Measurements from ENCODE around the gene DDI1. TPM values are rescaled to one million over a fixed set of nuclear protein-coding genes. Genes with fewer than 3 reads are reported as not detected.

DDI1 gene
- total and polyA plus RNA-seq, 2 experiments from 2014 or later, result 0.39 TPM; not detected in 1

DNA sequence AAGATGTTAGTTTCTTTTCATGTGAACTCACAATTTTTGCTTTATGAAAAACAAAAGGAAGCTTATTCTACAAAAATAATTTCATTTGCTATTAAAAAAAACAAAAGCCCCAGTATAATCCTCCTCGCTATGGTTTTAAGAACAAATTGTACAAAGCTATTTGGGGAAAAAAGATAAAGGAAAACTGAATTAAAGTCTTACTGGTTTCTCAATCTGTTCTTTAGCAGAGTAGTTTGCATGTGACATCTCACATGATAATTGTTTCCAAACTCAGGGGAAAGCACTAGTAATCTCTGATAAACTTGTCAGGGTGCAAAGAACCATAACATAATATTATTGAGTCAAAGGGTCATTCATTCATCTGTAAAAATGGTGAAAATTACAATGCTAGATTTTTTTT lies 2.9 kb upstream of the DDI1 start:
- 66% methylated on average over 1 of the region's 1 CpG for WGBS (ENCODE audit: low lambda C conversion rate, missing lambda C conversion rate)
- H3K4me1 ChIP-seq (ENCODE audit: insufficient read depth), result peaks cover 5% of the 10 kb centered on the region
- no peaks in the 10 kb centered on the region for H3K79me2 ChIP-seq
- no peak overlapping the region for H2AFZ ChIP-seq
- peak overlapping the region; percentile 20 for H3K4me2 ChIP-seq
- H3K4me3 ChIP-seq, result no peak overlapping the region
- no peaks in the 10 kb centered on the region for H3K36me3 ChIP-seq (replicated peaks; ENCODE audit: insufficient read depth, low read depth)
- no peaks in the 10 kb centered on the region for H3K9me3 ChIP-seq (ENCODE audit: low read depth)
- DNase-seq (ENCODE audit: low spot score), result peak; percentile 15
- peak overlapping the region; percentile 80 for H3K27ac ChIP-seq
- H3K27me3 ChIP-seq, result no peaks in the 10 kb centered on the region
- no peaks in the 10 kb centered on the region for H4K20me1 ChIP-seq (ENCODE audit: insufficient read depth, poor library complexity, severe bottlenecking)
- H3K9me2 ChIP-seq (replicated peaks; ENCODE audit: insufficient read depth), result no peaks in the 10 kb centered on the region
- no peak for TF ChIP-seq EZH2phosphoT487 (IDR thresholded peaks at IDR 0.05; ENCODE audit: low read depth, severe bottlenecking, unreplicated experiment)
- no peak for TF ChIP-seq EZH2 (IDR thresholded peaks at IDR 0.05; ENCODE audit: borderline replicate concordance)
- TF ChIP-seq, protein P1, sequence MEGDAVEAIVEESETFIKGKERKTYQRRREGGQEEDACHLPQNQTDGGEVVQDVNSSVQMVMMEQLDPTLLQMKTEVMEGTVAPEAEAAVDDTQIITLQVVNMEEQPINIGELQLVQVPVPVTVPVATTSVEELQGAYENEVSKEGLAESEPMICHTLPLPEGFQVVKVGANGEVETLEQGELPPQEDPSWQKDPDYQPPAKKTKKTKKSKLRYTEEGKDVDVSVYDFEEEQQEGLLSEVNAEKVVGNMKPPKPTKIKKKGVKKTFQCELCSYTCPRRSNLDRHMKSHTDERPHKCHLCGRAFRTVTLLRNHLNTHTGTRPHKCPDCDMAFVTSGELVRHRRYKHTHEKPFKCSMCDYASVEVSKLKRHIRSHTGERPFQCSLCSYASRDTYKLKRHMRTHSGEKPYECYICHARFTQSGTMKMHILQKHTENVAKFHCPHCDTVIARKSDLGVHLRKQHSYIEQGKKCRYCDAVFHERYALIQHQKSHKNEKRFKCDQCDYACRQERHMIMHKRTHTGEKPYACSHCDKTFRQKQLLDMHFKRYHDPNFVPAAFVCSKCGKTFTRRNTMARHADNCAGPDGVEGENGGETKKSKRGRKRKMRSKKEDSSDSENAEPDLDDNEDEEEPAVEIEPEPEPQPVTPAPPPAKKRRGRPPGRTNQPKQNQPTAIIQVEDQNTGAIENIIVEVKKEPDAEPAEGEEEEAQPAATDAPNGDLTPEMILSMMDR (IDR thresholded peaks at IDR 0.05; ENCODE audit: poor library complexity), result no peak

DNA sequence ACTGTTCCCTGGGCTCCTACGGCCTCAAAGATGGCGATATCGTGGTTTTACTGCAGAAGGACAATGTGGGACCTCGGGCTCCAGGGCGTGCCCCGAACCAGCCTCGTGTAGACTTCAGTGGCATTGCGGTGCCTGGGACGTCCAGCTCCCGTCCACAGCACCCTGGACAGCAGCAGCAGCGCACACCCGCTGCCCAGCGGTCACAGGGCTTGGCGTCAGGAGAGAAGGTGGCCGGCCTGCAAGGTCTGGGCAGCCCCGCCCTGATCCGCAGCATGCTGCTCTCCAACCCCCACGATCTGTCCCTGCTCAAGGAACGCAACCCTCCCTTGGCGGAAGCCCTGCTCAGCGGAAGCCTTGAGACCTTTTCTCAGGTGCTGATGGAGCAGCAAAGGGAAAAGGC lies 555 bp downstream of the DDI1 start:
- Histone ChIP-seq H3K4me3 (no peak overlapping the region), H3K36me3 (replicated peaks; ENCODE audit: insufficient read depth, low read depth) (no peaks in the 10 kb centered on the region), H3K27ac (no peak overlapping the region), H3K4me1 (ENCODE audit: insufficient read depth) (peaks cover 5% of the 10 kb centered on the region), H3K4me2 (no peak overlapping the region), H3K9me3 (ENCODE audit: low read depth) (no peaks in the 10 kb centered on the region), H4K20me1 (ENCODE audit: insufficient read depth, poor library complexity, severe bottlenecking) (no peaks in the 10 kb centered on the region), H3K9me2 (replicated peaks; ENCODE audit: insufficient read depth) (no peaks in the 10 kb centered on the region), H2AFZ (no peak overlapping the region), H3K79me2 (no peaks in the 10 kb centered on the region), H3K27me3 (no peaks in the 10 kb centered on the region)
- WGBS (ENCODE audit: low lambda C conversion rate, missing lambda C conversion rate), result 90% methylated on average over 21 of the region's 21 CpGs
- TF ChIP-seq EZH2phosphoT487 (IDR thresholded peaks at IDR 0.05; ENCODE audit: low read depth, severe bottlenecking, unreplicated experiment) (no peak), EZH2 (IDR thresholded peaks at IDR 0.05; ENCODE audit: borderline replicate concordance) (no peak)
- TF ChIP-seq, protein P1 (IDR thresholded peaks at IDR 0.05; ENCODE audit: poor library complexity), result no peak
- DNase-seq (ENCODE audit: low spot score), result no peak

DNA sequence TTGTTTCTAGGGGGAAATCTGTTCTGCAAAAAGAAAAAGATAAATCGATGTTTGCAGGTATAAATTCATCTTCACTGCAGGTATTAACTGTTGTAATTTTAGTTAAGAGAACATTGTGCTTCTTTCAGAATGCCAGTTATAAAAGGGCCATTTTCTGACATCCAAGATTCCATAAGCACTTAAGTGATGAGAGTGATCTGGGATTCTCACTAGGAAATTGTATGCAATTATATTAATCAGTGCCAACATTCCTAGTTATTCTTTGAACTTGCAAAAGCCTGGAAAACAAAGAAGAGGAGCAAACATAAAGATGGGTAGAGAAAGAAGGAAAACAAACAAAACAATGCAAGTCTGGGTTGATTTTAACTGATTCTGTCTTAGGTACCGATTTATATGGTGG lies 5.4 kb downstream of the DDI1 start:
- H3K79me2 ChIP-seq, result no peaks in the 10 kb centered on the region
- H4K20me1 ChIP-seq (ENCODE audit: insufficient read depth, poor library complexity, severe bottlenecking), result no peaks in the 10 kb centered on the region
- WGBS (ENCODE audit: low lambda C conversion rate, missing lambda C conversion rate), result 82% methylated on average over 2 of the region's 2 CpGs
- H3K4me3 ChIP-seq, result no peak overlapping the region
- no peak overlapping the region for H3K4me2 ChIP-seq
- no peaks in the 10 kb centered on the region for H3K36me3 ChIP-seq (replicated peaks; ENCODE audit: insufficient read depth, low read depth)
- no peak overlapping the region for H3K27ac ChIP-seq
- no peak for TF ChIP-seq EZH2 (IDR thresholded peaks at IDR 0.05; ENCODE audit: borderline replicate concordance)
- no peak for TF ChIP-seq EZH2phosphoT487 (IDR thresholded peaks at IDR 0.05; ENCODE audit: low read depth, severe bottlenecking, unreplicated experiment)
- TF ChIP-seq, protein P1 (IDR thresholded peaks at IDR 0.05; ENCODE audit: poor library complexity), result no peak
- H3K9me2 ChIP-seq (replicated peaks; ENCODE audit: insufficient read depth), result no peaks in the 10 kb centered on the region
- no peak overlapping the region for H2AFZ ChIP-seq
- no peaks in the 10 kb centered on the region for H3K9me3 ChIP-seq (ENCODE audit: low read depth)
- H3K27me3 ChIP-seq, result no peaks in the 10 kb centered on the region
- H3K4me1 ChIP-seq (ENCODE audit: insufficient read depth), result peaks cover 7% of the 10 kb centered on the region
- no peak for DNase-seq (ENCODE audit: low spot score)

DNA sequence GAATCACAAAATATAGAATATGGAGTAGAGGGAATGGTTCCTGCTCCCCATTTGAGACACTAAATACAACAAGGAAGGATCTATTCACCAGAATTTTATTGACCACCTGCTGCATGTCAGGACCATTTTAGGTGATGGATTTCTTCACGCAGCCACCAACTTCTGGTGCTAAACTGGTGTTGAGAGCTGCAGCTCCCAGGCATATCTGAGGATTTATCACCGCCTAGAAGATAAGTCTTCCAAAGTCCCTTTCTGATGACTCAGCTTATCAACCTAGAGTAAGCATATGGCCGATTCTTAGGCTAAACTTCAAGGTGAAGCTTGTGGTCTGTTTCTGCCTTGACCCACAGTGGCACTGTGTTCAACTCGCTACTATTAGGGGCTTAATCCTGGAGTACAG lies 6.7 kb downstream of the DDI1 start:
- H3K9me3 ChIP-seq (ENCODE audit: low read depth), result no peaks in the 10 kb centered on the region
- peaks cover 7% of the 10 kb centered on the region for H3K4me1 ChIP-seq (ENCODE audit: insufficient read depth)
- H3K9me2 ChIP-seq (replicated peaks; ENCODE audit: insufficient read depth), result no peaks in the 10 kb centered on the region
- no peaks in the 10 kb centered on the region for H3K27me3 ChIP-seq
- WGBS (ENCODE audit: low lambda C conversion rate, missing lambda C conversion rate), result 29% methylated on average over 4 of the region's 4 CpGs
- H3K36me3 ChIP-seq (replicated peaks; ENCODE audit: insufficient read depth, low read depth), result no peaks in the 10 kb centered on the region
- no peaks in the 10 kb centered on the region for H3K79me2 ChIP-seq
- H2AFZ ChIP-seq, result no peak overlapping the region
- no peak overlapping the region for H3K4me3 ChIP-seq
- no peak overlapping the region for H3K4me2 ChIP-seq
- TF ChIP-seq, protein P1 (IDR thresholded peaks at IDR 0.05; ENCODE audit: poor library complexity), result no peak
- TF ChIP-seq EZH2 (IDR thresholded peaks at IDR 0.05; ENCODE audit: borderline replicate concordance) (no peak), EZH2phosphoT487 (IDR thresholded peaks at IDR 0.05; ENCODE audit: low read depth, severe bottlenecking, unreplicated experiment) (no peak)
- peak overlapping the region; percentile 32 for H3K27ac ChIP-seq
- H4K20me1 ChIP-seq (ENCODE audit: insufficient read depth, poor library complexity, severe bottlenecking), result no peaks in the 10 kb centered on the region
- peak; percentile 52 for DNase-seq (ENCODE audit: low spot score)

All from hepatocyte (in vitro differentiated cells).